NCI-H187 treated with DMSO at 0.1 percent for 48 hours (cell line): ENCODE measurements around the gene SH3TC1.

Source experiments
- DNase-seq: peaks from one replicate; lab custom pipeline; 2025; lab: John Stamatoyannopoulos, UW

Gene SH3TC1

DNA sequence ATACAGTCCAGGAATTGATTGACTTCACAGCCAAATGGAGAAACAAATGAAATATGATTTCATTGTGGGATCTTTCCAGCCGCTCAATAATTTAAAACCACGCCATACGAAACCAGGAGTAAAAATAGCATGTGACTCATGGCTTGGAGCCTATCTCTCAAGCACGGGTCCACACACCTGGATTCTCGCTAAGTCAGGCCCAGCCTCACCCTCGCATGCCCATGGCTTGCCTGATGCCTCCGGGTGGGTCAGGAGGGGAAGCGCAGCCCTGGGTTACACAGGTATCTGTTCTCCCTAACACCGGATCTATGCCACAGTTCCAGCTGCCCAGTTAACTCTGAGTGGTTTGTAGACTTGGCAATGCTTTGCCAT, 34.9 kb upstream of the SH3TC1 start:
- no peak for DNase-seq

DNA sequence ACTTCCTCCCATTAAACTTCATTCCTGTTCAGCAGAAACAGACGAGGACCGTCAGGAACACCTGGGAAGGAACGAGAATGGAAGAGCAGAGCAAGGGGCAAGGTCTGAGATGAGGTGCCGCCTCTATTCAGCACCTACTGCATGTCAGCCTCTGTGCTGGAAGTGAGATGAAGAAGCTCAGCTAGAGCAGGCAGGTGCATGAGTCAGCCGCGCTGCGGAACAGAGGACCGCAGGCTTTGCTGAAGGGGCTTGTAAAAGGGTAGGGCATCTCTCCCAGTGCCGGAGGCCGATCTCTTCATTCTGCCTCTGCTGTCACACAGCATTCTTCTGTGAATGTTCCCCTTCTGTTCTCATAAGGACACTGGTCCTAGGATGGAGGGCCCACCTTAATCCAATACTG, 34.4 kb upstream of the SH3TC1 start:
- no peak for DNase-seq

DNA sequence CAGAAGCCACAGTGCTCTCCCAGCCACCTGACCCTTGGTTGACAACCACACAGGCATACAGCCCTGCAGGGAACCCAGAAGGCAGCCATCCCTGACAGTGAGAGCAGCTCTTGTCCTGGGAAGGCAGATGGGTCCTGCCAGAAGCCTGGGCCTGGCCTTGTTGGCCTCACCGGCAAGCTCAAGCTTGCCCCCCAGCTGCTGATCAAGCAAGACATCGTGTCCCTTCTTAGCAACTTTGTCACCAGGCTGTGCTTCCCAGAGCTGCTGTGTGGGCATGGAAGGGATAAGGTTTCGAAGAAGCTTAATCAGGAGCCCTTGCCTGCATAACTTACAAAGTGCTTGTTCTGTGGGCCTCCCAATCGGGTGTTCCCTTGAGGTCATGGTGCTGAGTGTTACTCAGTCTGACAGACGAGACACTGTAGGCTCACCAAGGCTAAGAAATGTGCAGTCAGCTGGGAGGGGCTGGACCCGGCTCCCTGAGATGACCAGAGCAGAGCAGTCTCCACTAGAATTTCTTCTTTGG, 33.7 kb upstream of the SH3TC1 start:
- DNase-seq: no peak

DNA sequence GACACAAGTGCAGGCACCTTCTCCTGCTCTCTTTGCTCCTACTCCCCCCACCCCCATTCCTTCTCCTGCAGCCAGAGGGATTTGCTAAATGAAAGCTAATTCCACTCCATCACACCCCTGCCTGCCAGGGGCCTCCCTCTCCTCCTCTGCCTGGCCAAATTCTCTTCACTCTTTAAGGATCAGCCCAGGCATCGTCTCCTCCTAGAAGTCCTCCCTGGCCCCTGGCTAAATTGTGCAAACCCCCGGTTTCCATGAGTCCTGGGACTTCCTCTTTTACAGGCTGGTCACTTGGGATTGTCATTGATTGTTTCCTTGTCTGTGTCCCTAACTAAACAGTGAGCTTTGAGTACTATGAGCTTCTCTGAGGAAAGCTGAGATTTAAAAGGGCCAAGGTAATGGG, 31.8 kb upstream of the SH3TC1 start:
- no peak for DNase-seq

DNA sequence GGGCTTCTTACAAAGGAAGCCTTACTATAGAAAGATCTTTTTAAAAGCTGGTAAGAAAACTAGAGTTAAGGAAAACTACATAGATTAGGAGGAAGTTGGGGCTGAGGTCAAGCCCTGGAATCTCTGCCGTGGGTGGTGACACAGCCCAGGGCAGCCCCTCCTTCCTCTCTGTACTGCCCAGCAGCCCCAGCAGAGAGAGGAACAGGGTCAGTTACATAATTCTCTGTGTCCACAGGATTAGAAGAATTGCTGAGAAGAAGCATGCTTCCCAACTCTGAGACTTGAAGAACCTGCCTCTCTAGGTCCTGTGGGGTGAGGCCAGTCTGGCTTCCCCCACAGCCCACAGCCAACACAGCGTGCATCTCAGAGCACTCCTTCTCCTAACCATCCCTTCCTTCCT, 31.3 kb upstream of the SH3TC1 start:
- DNase-seq: no peak

DNA sequence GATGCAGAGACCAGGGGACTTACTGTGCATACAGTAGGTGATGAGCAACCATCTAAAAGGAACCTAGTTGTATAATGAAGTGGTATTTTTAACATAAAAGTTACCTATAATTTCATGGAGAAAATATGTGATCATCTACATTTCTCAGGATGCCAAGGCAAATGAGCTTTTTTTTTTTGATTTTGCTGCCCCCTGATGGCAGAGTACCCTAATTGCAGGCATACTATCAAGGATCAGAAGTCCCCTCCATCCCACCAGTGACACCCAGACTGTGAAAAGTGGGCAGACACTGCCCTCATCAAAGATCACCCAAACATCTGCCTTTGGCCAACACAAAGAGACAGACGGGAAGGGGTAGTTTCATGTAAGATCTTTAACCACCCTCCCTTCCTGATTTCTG, 30.9 kb upstream of the SH3TC1 start:
- DNase-seq: no peak

DNA sequence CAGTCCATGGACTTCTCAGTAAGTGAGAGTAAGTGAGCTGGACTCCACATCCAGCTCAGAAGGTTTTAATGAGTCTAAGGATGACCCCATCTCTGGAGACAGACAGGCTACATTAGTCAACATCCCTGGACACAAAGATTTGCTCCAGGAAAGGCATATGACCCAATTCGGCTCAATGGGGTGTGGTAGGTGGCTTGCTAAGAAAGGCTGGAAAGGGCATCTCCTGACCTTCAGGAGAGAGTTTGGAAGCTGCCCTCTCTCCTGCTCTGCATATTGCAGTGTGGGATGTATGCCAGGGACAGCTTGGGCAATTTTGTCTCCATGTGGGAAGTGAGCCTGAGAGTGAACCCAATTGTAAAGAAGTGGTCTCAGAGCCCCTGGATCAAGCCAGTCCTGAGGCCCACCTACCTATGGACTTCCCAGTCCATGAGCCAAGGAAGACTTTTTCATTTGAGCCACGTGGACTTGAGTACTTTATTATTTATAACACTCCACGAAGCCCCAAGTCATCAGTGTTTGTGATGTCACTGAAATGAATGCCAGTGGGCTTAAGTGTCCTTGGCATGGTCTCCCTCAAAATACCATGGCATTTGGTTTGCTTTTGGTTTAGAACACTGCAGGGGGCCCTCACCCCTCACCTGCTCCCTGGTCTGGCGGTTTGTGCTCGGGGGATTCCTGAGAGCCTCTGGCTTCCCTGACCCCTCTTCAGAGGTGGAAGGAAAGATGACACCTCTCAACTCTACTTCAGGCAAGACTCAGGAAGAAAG, 30.1 kb upstream of the SH3TC1 start:
- DNase-seq: no peak

DNA sequence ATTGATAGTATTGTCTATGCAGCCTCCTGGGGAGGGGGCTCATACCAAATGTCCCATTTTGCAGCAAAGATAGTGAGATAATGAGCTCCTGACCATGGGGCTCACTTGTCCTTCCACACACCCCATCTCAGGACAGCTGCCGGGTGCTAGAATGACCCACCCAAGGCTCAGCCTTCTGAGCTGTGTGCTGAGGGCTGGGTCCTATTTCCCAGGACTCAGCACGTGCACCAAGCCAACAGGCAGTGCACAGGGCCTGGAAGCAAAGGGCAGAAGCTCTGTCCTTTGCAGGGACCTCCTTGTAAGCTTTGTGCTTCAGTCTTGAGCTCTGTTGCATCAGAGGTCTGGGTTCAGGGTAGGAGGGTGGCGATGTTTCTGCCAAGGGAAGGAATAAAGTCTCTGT, 29.3 kb upstream of the SH3TC1 start:
- no peak for DNase-seq

DNA sequence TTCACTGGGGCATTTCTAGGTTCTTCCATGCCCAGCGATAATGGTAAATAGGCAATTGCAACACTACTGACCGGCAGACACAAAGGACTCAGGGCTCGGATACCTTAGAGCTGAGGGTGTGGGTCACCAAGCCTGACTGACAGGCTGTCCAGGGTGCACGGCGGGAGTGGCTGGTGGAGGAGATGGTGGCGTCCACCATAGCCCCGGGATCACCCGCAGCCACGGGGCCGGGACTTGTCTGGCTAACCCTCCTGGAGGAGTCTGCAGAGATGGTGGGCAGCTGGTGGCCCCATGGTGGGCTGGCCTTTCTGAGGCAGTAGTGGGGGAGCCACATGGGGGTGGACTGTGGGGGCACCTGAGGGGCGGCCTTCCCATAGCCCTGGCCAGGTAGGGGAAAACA, 28.7 kb upstream of the SH3TC1 start:
- DNase-seq: no peak

DNA sequence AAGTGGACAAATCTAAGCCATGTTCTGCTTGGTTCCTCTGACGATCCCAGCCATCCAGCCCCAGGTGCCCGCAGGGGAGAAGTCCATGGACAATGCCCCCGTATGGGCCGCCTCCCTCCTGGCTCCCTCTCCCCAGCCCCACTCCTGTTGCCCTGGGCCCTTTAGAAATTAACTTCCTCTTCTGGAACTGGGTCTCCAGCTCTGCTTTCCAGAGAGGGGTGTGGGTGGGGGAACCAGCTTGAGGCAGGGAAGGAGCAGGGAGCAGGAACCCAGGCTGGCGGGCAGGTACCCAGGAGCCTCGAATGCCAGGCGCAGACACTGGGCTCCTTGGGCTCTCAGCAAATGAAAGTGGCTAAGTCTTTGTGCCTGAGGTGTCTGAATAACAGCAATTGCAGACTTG, 27.8 kb upstream of the SH3TC1 start:
- DNase-seq: no peak

DNA sequence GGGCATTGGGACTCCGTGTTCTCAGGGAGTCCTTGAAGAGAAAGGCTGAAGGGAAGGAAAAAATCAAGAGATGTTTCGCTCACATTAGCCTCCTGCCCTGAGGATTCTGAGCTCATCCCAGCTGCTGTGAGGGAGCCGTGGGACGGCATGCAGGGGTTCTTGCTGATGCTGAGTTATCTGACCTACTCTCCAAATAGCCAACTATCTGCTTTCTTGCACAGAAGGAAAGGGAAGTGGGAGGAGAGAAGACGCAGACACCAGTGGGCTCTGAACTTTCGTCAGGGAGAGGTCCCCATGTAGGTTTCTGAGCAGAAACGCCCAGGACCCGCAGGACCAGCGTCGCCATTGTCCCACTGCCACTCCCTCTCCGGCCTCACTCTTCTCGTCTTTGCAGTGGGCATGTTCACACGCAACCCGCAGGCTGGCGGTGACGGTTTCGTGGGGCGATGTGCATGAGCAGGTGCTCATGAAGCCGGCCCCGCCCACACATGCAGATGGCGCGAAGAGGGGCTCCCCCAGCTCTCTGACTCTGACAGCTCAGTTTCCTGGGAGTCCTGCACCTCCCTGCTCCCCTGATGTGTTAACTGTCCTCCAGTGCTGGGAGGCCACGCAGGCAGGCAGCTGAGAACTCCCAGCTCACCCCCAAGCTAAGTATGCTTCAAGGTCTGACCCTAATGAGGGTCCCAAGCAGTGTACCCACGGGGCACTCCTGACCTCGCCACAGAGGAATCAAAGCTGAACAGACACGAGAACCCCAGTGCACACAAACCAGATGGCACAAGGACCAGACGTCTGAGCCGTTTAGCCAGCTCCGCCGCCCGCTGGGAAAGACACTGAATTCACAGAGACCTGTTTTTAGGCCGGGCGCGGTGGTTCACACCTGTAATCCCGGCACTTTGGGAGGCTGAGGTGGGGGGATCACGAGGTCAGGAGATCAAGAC, 26.8 kb upstream of the SH3TC1 start:
- no peak for DNase-seq

DNA sequence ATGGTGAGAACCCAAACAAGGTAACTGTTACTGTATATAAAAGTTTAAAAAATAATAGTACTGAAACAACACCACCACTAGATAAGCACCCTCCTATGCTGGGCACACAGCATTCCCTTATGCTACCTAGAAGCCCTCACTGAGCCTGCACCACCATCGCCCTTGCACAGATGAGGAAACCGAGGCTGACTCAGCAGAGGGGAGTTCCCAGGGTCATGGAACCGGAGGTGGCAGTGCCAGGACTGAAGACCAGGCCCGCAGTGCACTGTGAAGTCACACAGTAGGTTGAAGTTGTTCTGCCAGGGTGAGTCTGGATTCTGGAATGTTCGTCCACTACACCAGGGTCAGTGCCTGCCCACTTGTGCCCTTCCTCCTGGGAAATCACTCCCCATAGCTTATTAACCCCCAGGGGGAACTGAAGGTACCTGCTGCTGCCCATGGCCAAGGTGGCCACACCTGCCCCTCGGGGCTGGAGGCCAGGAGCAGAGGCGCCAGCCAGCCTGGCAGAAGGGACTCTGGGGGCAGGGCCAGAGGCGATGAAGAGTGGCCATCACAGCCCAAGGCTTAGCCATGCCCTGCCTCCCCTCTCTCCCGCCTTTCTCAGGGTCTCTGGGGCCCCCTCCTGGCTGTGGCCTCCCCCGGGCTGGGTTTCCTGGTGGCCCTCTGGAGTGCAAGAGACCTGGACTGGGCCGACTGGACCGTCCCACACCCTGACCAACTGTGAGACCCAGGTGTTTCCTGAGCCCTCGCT, 25.4 kb upstream of the SH3TC1 start:
- DNase-seq: no peak

DNA sequence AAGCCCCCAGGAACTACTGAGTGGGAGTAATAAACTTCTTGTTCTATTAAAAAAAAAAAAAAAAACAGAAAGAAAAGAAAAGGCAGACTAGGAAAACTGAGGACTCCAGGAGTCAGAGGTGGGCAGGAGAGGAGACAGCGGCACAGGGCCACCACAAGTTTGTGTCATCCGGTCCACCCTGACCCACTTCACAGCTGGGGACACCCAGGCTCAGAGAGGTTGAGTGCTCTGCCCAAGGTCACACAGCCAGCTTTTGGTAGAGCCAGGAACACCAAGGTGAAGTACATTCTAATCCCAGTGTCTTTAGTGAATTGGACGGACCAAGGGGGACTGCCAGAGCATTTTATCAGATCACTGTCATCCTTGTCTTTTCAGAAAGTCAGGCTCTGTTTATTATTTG, 24.1 kb upstream of the SH3TC1 start:
- DNase-seq: no peak

DNA sequence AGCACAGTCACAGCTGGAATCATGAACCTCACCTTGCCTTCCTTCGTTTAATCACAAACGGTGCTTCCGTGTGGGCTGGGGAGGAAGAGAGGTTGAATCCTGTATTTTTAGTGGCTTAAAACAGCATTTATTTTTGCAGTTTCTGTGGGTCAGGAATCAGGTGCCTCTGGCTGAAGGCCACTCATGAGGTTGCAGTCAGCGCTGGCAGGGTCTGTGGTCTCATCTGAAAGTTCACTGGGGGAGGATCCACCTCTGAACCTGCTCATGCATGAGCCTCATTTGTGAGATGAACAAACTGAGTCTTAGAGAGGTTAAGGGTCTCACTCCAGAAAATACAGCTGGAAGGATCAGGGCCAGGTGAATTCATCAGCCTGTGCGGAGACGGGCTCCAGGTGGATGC, 23.4 kb upstream of the SH3TC1 start:
- no peak for DNase-seq

DNA sequence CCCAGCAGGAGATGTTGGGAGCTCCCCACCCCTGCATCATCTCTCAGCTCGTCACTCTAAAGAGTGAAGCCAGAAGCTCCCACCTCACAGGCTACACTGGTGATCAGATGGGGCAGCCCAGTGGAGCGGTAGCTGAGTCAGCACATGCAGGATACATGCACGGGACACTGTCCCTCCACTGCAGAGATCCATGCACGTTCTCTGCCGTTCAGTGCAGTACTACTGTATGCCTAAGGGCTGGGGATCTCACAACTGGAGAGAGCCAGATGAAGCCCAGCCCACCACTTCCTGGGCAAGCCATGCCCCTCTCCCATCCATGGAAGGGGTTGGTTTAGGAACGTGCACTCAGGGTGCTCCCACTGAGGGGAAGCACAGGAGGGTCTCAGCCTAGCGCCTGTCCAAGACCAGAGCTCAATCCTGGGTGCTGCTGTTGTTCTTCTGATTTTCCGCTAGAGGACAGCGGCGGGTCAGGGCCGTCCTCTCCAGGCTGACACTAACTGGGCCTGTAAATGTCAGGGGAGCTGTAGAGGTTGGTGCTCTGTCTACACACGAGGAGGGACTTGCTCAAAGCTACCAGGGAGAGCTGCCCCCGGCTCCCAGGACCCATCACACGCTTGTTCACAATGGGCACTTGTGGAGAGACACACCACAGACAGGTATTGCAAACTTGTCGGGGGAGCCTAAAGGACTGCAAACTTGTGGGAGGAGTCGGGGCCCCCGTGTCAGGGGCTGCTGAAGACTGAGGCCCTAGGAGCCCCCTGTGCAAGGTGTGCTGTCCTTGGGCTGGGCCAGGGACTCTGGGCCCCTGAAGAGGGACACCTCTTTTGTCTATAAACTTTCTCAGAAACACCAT, 22.3 kb upstream of the SH3TC1 start:
- DNase-seq: no peak

DNA sequence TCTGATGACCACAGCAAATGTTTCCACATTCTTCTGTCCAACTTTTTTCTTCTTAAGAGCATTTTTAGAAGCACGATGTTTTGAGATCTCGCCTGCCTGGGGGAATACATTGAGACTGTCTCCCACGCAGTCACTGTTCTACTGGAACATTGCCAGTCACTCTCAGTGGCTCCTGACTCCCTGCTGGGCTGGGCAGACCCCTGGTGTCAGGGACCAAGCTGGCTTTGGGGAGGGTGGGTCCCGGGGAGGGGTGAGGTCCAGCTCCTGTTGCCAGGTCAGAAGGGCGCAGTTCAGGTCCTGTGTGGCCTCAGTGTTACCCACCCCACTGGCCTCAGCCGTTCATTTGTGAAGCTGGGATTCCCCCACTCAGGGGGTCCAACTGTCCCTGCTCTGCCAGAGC, 21.5 kb upstream of the SH3TC1 start:
- no peak for DNase-seq

DNA sequence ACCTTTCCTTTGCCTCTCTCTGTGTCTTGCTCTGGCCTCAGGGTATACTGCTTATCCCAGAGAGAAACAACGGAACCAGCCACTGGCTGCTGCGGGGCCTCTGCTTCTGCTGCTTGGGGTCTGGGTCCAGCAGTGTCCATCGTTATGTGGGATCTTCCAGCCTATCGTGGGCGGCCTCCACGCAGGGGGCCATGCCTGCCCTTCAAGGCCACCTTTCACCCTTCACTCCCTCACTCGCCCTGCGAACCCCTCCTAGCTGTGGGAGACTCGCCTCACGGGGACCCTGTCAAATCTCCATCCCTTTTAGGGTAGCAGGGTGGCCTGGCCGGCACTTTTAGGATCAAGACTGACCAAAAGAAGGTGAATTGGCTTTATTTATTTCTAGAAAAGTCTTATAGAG, 21.1 kb upstream of the SH3TC1 start:
- no peak for DNase-seq

DNA sequence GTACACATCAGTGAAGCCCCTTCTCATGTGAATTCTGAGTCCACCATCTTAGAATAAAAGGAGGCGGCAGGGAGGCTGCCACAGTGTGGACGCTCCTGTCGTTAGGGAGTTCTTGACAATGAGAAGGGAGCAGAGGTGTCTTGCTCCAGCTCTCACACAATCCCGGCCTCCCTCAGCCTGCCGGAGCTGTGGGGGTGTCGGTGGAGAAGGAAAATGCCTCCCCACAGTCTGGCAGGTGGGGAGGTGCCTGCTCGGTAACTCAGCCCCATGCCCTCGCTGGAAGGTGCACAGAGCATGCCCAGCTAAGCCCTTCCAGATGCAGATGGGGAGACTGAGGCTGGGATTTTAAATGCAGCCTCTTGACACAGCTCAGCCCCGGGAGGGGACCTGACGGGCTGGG, 20.0 kb upstream of the SH3TC1 start:
- DNase-seq: no peak

DNA sequence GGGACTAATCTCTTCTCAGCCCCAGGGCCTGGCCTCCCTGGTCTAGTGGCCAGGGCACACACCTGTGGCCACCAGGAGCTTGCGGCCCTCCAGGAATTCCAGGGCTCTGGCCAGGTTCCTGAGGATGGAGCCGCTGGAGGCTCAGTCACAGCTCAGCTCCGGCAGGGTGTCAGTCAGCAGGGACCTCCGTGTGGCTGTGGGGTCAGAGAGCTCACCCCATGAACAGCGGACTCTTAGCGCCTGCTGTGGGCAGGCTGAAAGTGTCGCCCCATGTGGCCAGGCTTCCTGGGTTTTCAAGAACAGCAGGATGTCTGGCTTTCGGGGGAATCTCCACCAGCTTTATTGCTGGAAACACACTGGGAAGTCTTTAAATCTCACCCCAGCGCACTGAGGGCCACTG, 19.3 kb upstream of the SH3TC1 start:
- no peak for DNase-seq

DNA sequence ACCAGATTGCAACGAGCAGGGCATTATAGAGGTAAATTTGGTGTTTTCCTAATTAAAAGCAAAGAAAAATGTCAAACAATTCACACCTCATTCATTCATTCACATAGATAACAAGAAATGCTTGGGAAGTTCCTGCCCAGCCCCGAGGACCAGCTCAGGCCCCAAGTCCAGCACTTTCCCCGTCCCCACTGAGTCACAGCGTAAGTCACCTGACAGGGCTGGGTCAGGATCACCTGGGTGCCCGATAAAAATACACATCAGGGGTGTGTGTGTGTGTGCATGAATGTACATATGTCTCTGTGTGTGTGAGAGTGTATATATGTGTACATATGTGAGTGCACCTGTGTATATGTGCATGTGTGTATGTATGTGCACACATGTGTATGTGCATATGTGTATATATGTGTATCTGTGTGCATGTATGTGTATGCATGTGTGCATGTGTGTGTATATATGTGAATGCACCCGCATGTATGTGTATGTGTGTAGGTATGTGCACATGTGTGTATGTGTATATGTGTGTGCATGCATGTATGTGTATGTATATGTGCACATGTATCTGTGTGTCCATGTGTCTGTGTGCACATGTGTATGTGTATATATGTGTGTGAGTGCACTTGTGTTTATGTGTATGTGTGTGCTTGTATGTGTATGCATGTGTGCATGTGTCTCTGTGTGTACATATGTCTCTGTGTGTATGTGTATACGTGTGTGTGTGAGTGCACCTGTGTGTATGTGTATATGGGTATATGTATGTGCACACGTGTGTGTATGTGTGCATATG, 18.6 kb upstream of the SH3TC1 start:
- no peak for DNase-seq

DNA sequence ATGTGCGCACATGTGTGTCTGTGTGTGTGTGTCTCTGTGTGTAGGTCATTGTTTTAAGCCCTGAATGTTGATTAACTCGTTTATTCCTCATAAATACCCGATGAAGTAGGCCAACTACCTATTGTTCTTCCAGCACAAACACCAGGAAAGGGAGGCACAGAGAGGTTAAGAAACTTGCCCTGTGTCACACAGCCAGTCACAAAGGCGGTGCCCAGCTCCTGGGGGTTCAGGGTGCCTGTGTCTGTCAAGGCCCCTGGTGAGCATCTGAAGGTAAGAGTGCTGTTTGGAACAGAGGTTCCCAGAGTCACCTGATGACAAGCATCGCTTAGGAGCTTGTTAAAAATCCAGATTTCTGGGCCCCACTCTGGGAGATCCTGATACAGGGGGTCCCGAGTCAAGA, 18.0 kb upstream of the SH3TC1 start:
- DNase-seq: no peak
